Left forelimb (tissue), 1 donor: ENCODE results near the gene OPCML.
A peak's percentile ranks its signal among the peaks of the same experiment; 100 is the strongest.

Experiments used
- DNase-seq: peaks from one replicate; pipeline ENCODE4 v3.0.0-alpha.2; 2018; ENCODE audit warnings: low spot score

Gene OPCML

DNA sequence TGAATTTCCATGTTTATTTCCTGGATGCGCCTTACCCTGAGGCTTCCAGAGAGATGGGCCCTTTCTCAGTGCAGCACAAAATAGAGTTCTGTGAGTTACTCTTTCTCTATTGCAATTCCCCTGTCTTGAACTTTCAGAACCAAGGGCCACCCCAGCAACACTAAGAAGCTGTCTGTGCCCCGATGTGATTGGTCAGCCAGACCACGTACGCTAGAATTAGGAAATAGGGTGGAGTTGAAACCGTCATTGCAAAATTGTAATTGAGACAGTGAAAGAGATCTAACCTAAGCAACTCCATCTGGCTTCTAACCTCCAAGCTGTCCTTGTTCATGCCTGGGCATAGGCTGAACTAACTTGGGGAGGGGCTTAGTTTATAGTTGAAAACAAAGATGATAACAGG, 981.3 kb downstream of the OPCML start:
- DNase-seq = no peak

DNA sequence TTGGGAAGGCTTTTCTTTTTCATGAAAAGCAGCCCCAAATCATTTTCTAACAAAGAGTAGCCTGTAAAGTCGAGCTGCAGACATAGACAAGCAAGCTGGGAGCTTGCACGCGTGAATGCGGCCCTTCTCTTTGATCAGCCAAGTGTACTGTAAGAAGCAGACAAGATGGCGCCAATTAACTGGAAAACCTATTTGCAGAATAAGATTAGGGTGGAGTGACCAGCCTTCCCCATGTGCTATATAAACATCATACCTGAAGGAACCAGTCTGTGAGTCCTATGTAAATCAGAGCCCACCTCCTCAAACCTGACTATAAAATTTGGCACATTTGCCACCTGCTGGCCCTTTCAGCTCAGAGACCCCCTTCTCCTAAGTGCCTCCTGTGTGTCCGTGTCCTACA, 982.7 kb downstream of the OPCML start:
- DNase-seq = no peak

DNA sequence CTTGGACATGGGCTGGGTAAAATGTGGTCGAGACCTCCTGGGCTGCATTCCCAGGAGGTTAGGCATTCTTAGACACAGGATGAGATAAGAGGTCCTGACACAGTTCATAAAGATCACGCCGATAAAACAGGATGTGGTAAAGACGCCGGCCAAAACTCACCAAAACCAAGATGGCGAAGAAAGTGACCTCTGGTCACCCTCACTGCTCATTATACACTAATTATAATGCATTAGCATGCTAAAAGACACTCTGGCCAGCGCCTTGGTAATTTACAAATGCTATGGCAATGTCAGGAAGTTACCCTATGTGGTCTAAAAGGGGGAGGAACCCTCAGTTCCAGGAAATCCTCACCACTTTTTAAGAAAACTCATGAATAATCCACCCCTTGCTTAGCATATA, 983.3 kb downstream of the OPCML start:
- DNase-seq = no peak

DNA sequence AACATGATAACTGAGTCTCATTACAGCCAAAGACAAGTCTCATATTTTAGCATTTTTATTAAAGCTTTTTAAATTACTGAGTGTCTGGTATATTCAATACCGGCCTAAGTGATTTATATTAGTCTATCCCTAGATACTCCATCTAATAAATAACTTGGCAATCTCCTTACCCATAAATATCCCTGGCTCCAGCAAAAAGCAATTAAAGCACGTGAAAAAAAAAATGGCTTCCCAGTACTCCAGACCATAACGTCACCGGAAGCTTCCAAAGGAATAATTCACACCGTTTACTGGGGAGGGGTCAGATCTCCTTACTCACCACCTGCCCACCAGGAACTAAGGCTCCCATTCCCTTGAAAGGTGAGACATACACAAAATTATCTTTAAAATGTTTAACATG, 988.3 kb downstream of the OPCML start:
- no peak for DNase-seq

DNA sequence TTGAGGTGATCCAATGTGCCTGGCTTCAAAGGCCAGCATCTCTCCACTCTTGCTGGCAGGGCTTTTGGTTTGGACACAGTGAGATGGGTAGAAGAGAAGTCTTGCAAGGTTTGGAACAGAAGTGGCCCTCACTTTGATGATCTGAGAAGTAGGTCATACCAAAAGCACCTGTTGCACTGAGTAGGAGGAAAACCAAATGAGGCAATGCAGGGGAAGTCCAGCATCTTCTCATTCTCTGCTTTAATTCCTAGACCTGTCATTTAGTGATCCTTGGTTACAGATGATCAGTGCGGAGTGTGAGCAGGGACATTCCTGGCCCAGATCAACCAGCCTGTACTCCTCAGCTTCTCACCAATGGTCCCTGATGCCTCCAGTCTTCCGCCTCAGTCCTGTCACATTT, 990.5 kb downstream of the OPCML start:
- DNase-seq = no peak

DNA sequence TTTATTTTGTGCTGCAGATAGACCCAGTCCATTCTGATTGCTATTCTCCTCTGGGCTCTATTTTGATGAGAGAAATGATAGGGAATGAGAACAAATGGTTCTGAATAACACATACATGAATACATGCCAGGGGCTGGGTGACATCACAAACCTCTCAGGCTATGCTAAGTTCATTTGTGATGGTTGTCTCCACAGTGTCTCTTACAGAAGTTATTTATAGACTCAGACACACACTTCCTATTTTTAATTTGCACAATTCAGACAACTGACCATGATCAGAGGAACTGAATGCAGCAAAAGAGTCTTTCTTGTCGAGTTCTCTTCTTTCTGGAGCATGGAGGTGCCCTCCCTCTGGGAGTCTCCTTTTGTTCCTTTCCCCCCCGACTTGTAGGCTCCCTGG, 991.7 kb downstream of the OPCML start:
- no peak for DNase-seq

DNA sequence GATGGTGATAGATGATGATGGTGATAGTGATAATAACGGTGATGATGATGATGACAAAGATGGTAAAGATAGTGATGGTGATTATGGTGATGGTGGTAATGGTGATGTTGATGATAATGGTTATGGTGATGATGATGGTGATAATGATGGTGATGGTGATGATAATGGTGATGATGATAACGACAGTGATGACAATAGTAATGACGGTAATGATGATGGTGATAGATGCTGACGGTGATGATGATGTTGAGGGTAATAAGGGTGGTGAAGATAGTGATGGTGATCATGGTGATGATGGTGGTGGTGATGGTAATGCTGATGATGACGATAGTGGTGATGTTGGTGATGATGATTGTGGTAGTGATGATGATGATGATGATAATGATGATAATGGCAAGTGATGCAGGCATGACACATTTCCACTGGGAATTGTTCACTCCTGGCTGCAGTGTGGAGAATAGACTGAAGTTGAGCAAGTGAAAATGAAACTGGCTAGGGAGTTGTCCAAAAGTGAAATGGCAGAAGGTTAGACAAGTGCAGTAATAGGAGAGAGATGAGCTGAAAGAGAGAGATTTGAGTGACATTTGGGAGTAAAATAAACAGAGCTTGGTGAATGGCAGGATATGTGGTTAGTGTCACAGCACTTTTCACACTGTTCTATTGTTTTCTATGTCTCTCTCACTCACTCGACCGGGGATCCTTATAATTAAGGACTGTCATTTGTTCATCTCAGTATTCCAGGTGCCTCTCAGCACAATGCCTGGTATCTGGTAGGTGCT, 992.5 kb downstream of the OPCML start:
- no peak for DNase-seq

DNA sequence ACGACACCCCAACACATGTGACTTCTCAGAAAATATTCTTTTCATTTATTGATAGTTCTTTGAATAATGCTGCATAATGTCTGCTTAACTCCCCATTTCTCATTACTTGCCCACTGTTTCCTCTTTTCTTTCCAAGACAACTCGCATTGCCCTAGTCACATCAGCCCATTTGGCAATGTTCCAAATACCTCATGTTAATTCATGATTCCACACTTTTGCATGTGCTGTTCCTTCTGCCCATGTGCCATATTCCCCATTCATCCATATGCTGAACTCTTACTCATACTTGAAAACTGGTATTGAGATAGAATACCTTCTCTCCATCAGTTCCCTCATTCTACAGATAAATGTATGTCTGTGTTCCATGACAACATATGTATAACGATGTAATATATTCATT, 993.7 kb downstream of the OPCML start:
- DNase-seq = no peak

DNA sequence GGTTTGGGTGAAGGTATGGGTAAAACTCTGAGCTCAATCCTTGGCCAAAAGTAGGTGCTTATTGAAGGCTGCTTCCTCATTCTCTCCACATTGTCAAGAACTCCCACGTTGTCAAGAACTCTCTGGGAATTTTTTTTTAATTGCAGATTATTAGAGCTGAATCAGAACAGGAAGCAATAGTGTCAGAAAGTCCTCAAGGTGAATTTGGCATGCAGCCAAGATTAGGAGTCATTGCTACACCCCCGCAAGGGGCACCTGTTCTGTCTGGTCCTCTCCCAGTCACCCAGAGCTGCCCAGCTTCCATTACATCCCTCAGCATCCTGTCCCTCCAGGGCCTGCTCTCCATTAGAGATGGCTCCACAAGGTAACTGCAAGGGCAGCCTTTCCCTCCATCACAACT, 996.5 kb downstream of the OPCML start:
- DNase-seq = no peak

DNA sequence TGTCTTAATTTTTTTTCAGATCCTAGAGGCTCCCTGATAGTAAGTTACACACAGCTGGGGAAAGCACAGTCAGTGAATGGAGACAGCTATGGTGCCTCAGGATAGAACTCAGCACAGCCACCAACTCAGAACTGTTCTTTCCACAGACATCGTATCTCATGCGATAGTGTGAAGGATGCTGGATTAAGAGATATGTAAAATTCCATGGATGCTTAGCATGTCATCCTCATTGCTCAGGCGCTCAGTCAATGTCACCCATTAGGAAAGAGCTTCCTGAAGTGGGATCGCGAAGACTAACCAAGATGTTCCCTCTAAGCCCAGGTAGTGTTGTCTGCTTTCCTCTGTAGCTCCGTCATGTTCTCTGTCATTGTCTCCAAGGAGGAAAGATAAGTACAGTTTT, 1000.4 kb downstream of the OPCML start:
- no peak for DNase-seq

DNA sequence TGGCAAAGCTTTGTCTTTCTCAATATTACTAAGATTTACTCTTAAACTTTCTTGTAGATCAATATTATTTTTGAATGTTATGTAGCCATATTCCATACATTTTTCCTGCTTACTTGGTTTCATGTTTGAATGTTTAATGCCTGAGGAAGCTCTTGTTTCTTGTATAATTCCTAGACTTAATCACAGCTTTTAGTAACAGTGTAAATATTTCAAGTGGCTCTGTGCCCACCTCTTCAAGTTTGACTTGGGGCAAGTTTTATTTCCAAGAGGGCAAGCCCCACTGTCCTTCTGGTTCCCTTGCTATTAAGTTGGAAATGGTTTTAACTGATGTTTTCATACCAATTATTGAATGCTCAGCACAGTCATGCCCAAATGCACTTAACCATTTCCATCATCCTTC, 1004.1 kb downstream of the OPCML start:
- no peak for DNase-seq

DNA sequence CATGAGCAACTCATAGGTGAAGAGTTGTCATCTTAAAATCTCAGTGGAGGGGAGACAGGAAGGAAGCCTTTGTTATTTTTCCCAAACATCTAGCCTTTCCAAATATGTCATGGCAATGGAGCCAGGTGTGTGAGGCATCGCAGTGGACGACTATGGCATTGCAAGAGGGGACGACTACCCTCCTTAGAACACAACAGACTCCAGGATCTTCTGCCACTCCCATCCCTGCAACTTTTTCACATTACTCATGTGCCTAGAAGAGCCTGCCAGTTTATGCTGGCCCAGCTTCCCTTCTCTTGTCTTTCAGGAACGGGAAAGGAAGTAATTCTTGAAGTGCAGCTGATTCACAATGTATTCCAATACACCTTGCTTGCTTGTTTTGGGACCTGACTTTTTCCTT, 1008.4 kb downstream of the OPCML start:
- DNase-seq = no peak

DNA sequence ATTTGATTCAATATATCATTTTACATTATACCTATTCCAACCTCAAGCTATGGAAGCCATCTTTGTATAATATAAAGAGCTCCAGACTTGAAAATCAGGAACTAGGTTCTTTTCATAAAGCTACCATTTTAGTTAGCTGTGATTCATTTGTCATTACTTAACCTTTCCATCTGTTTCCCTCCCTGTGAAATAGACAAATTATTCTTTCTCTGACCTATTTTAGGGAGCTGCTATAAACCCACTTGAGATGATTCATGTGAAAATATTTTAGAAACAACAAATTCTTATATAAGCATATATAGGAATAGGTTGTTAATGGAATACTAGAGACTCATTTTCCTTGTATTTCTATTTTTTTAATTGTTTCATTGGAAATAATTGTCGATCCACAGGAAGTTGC, 1012.1 kb downstream of the OPCML start:
- DNase-seq = no peak

DNA sequence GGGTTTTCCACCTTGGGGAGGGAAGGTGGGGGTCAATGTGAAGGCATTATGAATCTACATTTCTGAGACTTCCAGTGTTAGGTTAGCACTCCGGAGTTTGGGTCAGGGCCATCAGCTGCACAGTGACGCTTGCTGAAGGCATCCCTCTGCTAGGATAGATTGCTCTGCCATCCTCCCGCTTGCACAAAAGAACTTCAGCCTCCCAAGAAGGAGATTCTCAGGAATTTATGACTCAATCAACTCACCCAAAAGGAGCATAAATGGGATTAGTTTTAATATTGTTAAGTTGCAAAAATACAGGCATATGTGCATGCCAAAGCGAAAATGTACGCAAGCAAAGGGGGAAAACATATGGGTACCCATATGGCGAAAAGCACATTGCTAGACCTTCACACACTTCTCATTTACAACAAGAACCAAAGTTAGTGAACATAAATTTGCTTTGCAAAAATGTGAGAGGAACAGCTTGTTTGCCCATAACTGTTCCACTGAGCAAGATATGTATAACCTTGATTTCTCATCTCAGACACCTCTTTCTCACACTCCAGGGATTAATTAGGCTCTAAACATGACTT, 1013.0 kb downstream of the OPCML start:
- DNase-seq = no peak

DNA sequence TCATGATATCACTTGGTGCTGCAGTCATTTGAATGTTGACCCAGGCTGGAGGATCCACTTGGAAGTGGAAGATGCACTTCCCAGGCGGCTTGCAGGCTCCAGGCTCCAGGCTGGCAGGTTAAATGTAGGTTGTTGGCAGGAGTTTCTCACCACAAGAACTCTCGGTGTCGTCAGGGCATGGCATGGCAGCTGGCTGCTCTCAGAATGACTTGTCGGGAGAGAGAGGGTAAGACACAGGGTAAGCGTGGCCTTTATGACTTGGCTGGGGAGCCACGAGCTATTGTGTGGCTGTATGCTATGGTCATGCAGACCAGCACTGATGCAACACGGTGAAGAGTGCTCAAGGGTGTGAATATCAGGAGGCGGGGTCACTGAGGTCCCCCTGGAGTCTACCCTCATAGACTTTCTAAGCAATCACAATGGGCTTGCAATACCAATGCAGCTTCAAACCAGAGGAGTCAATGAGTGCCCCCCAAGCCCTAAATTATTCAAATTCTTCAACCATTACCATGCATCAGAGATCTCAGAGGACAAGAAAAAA, 1027.7 kb downstream of the OPCML start:
- no peak for DNase-seq

DNA sequence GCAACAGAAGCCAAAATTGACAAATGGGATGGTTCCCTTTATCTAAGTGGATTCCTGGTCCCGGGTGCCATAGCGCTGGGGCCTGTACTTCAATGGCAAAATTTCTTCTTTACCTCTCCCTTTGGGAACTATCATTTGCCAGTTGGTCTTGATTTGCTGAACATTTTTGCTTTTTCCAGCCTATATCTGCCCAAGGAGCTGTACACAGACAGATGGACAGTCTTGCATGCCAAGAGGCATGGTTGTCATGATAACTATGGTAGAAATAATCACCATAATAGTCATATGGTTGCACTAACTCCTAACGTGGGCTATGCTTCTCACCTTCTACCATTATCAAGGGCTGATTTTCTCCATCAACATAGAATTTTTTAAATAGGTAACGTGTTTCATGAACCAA, 1030.9 kb downstream of the OPCML start:
- no peak for DNase-seq

DNA sequence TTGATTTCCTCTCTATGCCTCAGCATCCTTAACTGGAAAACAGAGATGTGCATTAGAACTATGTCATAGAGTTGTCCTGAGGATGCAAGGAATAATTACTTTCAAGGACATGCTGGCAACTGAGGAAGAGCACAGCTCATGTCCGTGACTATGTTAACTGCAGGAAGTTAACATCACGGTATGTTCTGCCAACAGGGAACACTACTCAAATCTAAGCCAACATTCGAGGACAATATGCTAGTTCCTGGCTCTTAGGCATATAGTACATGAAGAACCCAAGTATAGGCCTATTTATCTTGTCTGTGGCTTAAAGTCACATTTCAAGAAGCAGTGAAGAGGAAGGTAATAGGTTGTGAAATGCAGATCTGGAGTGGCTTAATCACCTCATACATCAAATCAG, 1032.6 kb downstream of the OPCML start:
- DNase-seq = no peak

DNA sequence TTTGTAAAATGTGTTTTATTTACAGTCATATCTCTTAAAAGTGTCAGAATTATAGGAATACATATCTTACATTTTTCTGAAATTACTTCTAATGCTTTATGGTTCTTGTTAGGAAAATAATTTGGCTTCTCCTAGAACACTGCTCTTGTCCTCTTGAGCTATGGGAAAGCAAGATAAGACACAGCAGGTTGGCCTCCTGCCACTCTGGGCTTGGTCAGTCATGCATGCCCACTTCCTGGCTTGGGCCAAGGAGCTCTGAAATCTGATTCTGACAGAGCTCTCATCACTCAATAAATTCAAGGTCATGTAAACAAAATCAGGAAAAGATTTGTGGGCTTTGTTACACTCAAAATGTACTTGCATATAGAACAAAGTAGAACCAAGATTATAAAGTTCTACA, 1036.0 kb downstream of the OPCML start:
- no peak for DNase-seq

DNA sequence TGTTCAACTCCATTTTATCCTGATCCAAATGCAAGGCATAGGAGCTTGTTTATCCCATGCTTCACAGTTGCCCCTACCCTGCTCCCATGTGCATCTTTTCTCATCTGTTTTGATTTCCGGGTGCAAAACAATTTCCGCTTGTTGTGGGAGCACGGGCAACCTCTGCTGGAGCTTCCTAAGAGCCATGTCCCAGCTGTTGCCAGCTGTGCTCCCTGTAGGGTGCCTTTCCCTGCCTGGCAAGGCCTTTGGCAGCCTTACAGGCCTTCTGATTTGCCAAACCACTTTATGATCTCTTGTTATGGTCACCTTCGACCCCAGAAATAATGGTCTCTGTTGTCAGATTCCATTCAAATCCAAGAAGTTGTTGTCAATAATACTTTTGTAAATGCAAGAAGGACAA, 1038.5 kb downstream of the OPCML start:
- no peak for DNase-seq

DNA sequence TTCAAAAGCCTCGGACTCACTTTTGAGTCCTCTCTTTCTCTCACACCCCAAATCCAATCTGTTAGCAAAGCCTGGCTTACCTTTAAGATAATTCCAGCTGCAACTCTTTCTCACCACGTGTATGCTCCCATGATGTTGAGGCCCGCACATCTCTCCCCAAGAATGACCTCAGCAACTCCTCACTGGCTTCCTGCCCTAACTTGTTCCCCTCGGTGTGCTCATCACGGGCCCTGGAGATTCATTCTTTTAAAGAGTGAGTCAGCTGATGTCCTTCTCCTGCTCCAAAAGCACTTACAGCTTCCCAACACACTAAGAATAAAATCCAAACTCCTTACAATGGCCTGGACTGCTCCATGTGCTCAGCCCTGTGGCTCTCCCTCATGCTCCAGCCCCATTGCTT, 1041.3 kb downstream of the OPCML start:
- no peak for DNase-seq

DNA sequence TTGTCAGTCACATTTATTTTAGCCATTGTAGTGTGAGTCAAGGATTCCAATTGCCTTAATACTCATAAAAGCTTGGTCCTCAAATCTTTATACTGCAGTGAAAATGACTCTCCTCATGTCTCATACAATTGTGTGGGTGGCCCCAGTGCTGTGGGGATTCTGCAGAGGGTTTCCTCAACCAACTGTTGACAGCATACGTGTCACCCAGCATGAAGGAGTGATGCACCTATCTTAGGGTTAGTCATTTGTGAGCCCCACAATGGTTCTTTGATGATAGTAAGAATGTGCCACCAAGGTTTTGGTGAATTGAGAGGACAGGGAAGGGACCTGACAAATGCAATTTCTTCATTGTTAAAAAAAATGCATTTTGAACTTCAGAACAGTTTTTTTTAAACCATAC, 1046.2 kb downstream of the OPCML start:
- no peak for DNase-seq

DNA sequence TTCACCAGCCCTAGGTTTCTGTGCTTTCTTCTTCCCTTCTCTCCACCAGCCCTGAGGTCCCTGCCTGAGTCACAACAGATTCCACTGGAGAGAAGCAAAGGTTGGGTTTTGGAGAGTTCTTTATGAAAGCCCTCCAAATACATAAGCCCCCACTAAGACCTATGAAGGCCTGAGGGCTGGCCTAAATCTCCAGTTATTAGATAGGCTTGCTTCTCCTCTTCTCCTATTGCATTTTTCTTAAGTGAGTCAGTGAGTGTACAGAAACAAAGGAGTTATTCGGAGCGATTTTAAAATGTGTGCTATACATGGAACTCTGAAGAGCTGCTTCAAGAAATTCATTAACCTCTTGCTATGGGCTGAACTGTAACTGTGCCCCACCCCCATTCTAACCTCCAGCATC, 1057.3 kb downstream of the OPCML start:
- DNase-seq = no peak

DNA sequence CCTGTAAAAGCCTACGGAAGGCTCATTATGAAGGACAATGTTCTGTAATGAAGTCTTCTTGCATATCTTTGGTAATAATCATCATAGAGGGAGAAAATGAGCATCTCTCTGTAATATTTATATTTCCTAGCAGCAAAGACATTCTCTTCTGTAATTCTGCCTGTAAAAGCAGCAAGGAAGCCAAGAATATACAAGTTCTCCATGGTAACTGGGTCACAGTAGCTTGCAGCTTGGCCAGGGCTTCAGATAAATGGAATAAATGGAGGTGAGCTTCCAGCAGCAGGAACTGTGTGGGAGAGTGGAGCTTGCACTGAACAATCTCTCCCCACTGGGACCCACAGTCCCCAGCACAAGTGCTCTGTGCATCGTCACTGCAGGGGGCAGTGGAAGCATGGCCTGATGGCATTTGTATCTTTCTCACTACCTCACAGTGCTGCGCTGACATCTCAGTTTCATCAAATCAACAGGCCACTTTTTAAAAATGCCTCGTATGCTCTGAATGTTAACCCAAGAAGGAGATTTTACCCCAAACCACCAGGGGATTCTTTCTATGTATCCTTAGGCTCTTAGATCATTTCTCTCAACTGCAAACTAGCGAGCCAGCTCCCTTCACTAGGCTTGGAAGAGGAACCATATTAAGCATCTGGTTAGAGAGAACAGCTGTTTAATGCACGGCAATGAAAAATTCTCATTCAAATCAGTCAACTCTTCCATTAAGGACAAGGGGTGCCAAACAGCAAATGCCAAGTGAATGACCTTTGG, 1059.7 kb downstream of the OPCML start:
- DNase-seq = peak; percentile 76
